SK-N-SH (cell line): ENCODE data around the gene CATSPER3. TPM values are rescaled to one million over a fixed set of nuclear protein-coding genes. Genes with fewer than 3 reads are reported as not detected.
A peak's percentile ranks its signal among the peaks of the same experiment; 100 is the strongest.

Source experiments
- CTCF ChIA-PET: fragments of 300-600, 350-600 bp; formaldehyde crosslinking; extraction: SDS; loops from one replicate; lab custom pipeline; 2021; lab: Yijun Ruan, JAX
- POLR2A ChIA-PET: fragments of 350-600 bp; sonication (Branson Sonifier 250); formaldehyde crosslinking; extraction: SDS; loops from one replicate; lab custom pipeline; 2020; ENCODE audit warnings: antibody characterized with exemption, inconsistent platforms; lab: Yijun Ruan, JAX
- DNase-seq: peaks from one replicate; pipeline ENCODE4 v3.0.0; 2012
- H2AFZ ChIP-seq: fragments of 200-600 bp; sonication (generic); 2 replicates; pipeline ENCODE4 v1.8.1; 2016; ENCODE audit warnings: antibody characterized with exemption, mild to moderate bottlenecking, low read depth
- H3F3A ChIP-seq: fragments of 200-600 bp; sonication (generic); replicated peaks from 2 replicates; pipeline ENCODE3; 2016; ENCODE audit warnings: antibody characterized with exemption, mild to moderate bottlenecking; ENCODE audit not compliant: insufficient read depth
- H3K27ac ChIP-seq, 2 experiments: fragments of 200-500 bp in 1 of 2; fragments of 200-600 bp in 1 of 2; sonication (Bioruptor generic) in 1 of 2; sonication (generic), shearing (Covaris generic) in 1 of 2; 2 replicates each; pipeline versions ENCODE4 v1.5.1 to v1.6.1; 2014 to 2016; ENCODE audit warnings: low read depth in 2 of 2, inconsistent platforms in 1 of 2, low read length in 1 of 2, mild to moderate bottlenecking in 1 of 2, mixed read lengths in 1 of 2
- H3K27me3 ChIP-seq: fragments of 200-600 bp; sonication (generic), shearing (Covaris generic); 2 replicates; pipeline ENCODE4 v1.6.1; 2016; ENCODE audit warnings: mixed run types; ENCODE audit not compliant: insufficient read depth
- H3K36me3 ChIP-seq, 2 experiments: fragments of 200-500 bp in 1 of 2; fragments of 200-600 bp in 1 of 2; sonication (Bioruptor generic) in 1 of 2; sonication (generic) in 1 of 2; replicated peaks in 1 of 2; 2 replicates each; pipeline versions ENCODE3 to v1.5.1; 2014 to 2016; ENCODE audit warnings: low read length in 1 of 2, mild to moderate bottlenecking in 1 of 2; ENCODE audit not compliant: insufficient read depth in 2 of 2, control insufficient read depth in 1 of 2
- H3K4me1 ChIP-seq, 2 experiments: fragments of 200-500 bp in 1 of 2; fragments of 200-600 bp in 1 of 2; sonication (Bioruptor generic) in 1 of 2; sonication (generic), shearing (Covaris generic) in 1 of 2; 2 replicates each; pipeline versions ENCODE4 v1.5.1 to v1.6.1; 2014 to 2016; ENCODE audit warnings: low read depth in 1 of 2, low read length in 1 of 2, mixed run types in 1 of 2; ENCODE audit not compliant: insufficient read depth in 2 of 2, control insufficient read depth in 1 of 2
- H3K4me2 ChIP-seq: fragments of 200-600 bp; sonication (generic), shearing (Covaris generic); 2 replicates; pipeline ENCODE4 v1.6.1; 2017; ENCODE audit warnings: mixed run types
- H3K4me3 ChIP-seq, 2 experiments: fragments of 200-500 bp in 1 of 2; fragments of 200-600 bp in 1 of 2; sonication (Bioruptor generic) in 1 of 2; sonication (generic), shearing (Covaris generic) in 1 of 2; 2 replicates each; pipeline versions ENCODE4 v1.5.1 to v1.8.1; 2014 to 2016; ENCODE audit warnings: low read depth in 2 of 2, inconsistent platforms in 1 of 2, low read length in 1 of 2, mild to moderate bottlenecking in 1 of 2, mixed read lengths in 1 of 2, moderate library complexity in 1 of 2
- H3K79me2 ChIP-seq: fragments of 200-600 bp; sonication (generic); 2 replicates; pipeline ENCODE4 v1.8.1; 2017; ENCODE audit warnings: mild to moderate bottlenecking; ENCODE audit not compliant: insufficient read depth
- H3K9ac ChIP-seq: fragments of 200-600 bp; sonication (generic); 2 replicates; pipeline ENCODE4 v1.6.1; 2017; ENCODE audit warnings: mixed run types
- H3K9me2 ChIP-seq: fragments of 200-600 bp; sonication (generic); 2 replicates; pipeline ENCODE4 v1.6.1; 2017; ENCODE audit warnings: mixed run types
- H3K9me3 ChIP-seq: fragments of 200-600 bp; sonication (generic); 2 replicates; pipeline ENCODE4 v1.6.1; 2017; ENCODE audit warnings: mixed run types, mild to moderate bottlenecking, moderate library complexity
- H4K20me1 ChIP-seq: fragments of 200-600 bp; sonication (generic); 2 replicates; pipeline ENCODE4 v1.6.1; 2017; ENCODE audit warnings: mild to moderate bottlenecking, mixed run types; ENCODE audit not compliant: insufficient read depth
- ELF1 ChIP-seq: IDR thresholded peaks from 2 replicates; pipeline ENCODE4 v1.4.0; 2012
- EZH2phosphoT487 ChIP-seq: fragments of 200-600 bp; sonication (generic); IDR thresholded peaks from 2 replicates; pipeline ENCODE4 v1.6.1; 2017; ENCODE audit warnings: low read depth, mixed run types, mild to moderate bottlenecking, antibody characterized with exemption, moderate library complexity, borderline replicate concordance
- FOSL2 ChIP-seq: IDR thresholded peaks from 2 replicates; pipeline ENCODE4 v1.4.0; 2012; ENCODE audit warnings: low read depth, mild to moderate bottlenecking, moderate library complexity, borderline replicate concordance
- GABPA ChIP-seq: IDR thresholded peaks from 2 replicates; pipeline ENCODE4 v1.4.0; 2012; ENCODE audit warnings: low read depth, mild to moderate bottlenecking
- IRF3 ChIP-seq: fragments of 150-350 bp; IDR thresholded peaks from 2 replicates; pipeline ENCODE4 v1.6.1; 2016; ENCODE audit warnings: mild to moderate bottlenecking, low read depth, low read length
- NFIC ChIP-seq: IDR thresholded peaks from 2 replicates; pipeline ENCODE4 v1.4.0; 2012; ENCODE audit warnings: borderline replicate concordance
- NRF1 ChIP-seq: IDR thresholded peaks from 2 replicates; pipeline ENCODE4 v1.6.1; 2012; ENCODE audit warnings: low read depth, mild to moderate bottlenecking, low read length
- PBX3 ChIP-seq: IDR thresholded peaks from 2 replicates; pipeline ENCODE4; 2012
- POLR2AphosphoS5 ChIP-seq: IDR thresholded peaks from 2 replicates; pipeline ENCODE4 v1.6.1; 2012; ENCODE audit warnings: low read depth, low read length
- RAD21 ChIP-seq: IDR thresholded peaks from 2 replicates; pipeline ENCODE4 v1.6.1; 2012; ENCODE audit warnings: mild to moderate bottlenecking, low read length
- RCOR1 ChIP-seq: fragments of 150-350 bp; IDR thresholded peaks from 2 replicates; pipeline ENCODE4 v1.6.1; 2017; ENCODE audit warnings: antibody characterized with exemption, low read length
- RFX5 ChIP-seq: IDR thresholded peaks from 2 replicates; pipeline ENCODE4 v1.6.1; 2012; ENCODE audit warnings: mild to moderate bottlenecking, improper control_type of control experiment, low read length
- SIN3A ChIP-seq: IDR thresholded peaks from 2 replicates; pipeline ENCODE4 v1.6.1; 2012; ENCODE audit warnings: low read depth, mild to moderate bottlenecking, low read length, moderate library complexity, borderline replicate concordance
- TEAD4 ChIP-seq: IDR thresholded peaks from 2 replicates; pipeline ENCODE4 v1.4.0; 2012; ENCODE audit warnings: mild to moderate bottlenecking, borderline replicate concordance; ENCODE audit not compliant: insufficient read depth
- USF1 ChIP-seq: IDR thresholded peaks from 2 replicates; pipeline ENCODE4 v1.4.0; 2012; ENCODE audit warnings: low read depth, borderline replicate concordance
- YY1 ChIP-seq: IDR thresholded peaks from 2 replicates; pipeline ENCODE4 v1.4.0; 2012; ENCODE audit warnings: low read depth, mild to moderate bottlenecking
- WGBS: methylation state at CpG from one replicate; pipeline ENCODE4 v1.1.6; 2017; ENCODE audit warnings: low lambda C conversion rate; 5-methylcytosine and 5-hydroxymethylcytosine counted together
- polyA plus RNA-seq, 3 experiments: library from polyadenylated mRNA; depleted of rRNA; stranded (reverse); fragments of >200 nt; gene quantifications; 2 replicates each; pipeline ENCODE4 v1.2.3, GENCODE V29; 2012

Gene CATSPER3
- polyA plus RNA-seq, 1 of the 3 experiments (the other 2 are of a cell fraction), result 0.26 TPM

GRCh38 chr5:135039271-135040033 is 71.7 kb downstream of the CATSPER3 start:
- CTCF ChIA-PET, result interaction anchor here (1.2 to 3.3 kb wide), 3 partner anchors 15 to 297 kb away, joined by 3 to 11 read pairs (median 3); no protein-coding TSS in a partner anchor
- peak; percentile 71 for DNase-seq
- Histone ChIP-seq H3F3A (no peaks in the 10 kb centered on the region), H3K79me2 (no peaks in the 10 kb centered on the region), H3K9me3 (no peaks in the 10 kb centered on the region), H3K9me2 (no peaks in the 10 kb centered on the region), H3K4me3 (no peak overlapping the region), H3K27me3 (peaks cover 96% of the 10 kb centered on the region), H3K4me2 (peak overlapping the region; percentile 28; the same call in 1 of the 2 replicates), H3K9ac (no peak overlapping the region), H4K20me1 (peaks cover 11% of the 10 kb centered on the region; the same call in 1 of the 2 replicates), H3K27ac (no peak overlapping the region), H2AFZ (no peak overlapping the region), H3K4me1 (no peaks in the 10 kb centered on the region; a peak in 1 of 4 replicates), H3K36me3 (no peaks in the 10 kb centered on the region)
- 20% methylated on average over 7 of the region's 87 CpGs for WGBS
- no peak for TF ChIP-seq IRF3
- TF ChIP-seq FOSL2, result no peak
- TF ChIP-seq POLR2AphosphoS5, result no peak
- TF ChIP-seq USF1, result no peak
- TF ChIP-seq RFX5, result no peak
- no peak for TF ChIP-seq ELF1
- no peak for TF ChIP-seq NFIC
- no peak for TF ChIP-seq YY1
- no peak for TF ChIP-seq NRF1
- no peak for TF ChIP-seq PBX3
- TF ChIP-seq RCOR1, result no peak
- no peak for TF ChIP-seq SIN3A
- TF ChIP-seq RAD21, result no peak
- POLR2A ChIA-PET, result no interaction called here

GRCh38 chr5:135040034-135040332 is 72.3 kb downstream of the CATSPER3 start:
- ChIA-PET POLR2A (no interaction called here), CTCF (interaction anchor here (0.6 to 3.3 kb wide), 3 partner anchors 9 to 296 kb away, joined by 3 to 11 read pairs (median 3); no protein-coding TSS in a partner anchor)
- Histone ChIP-seq H3K36me3 (no peaks in the 10 kb centered on the region), H3K27ac (no peak overlapping the region), H3K27me3 (peaks cover 96% of the 10 kb centered on the region), H3K4me3 (no peak overlapping the region), H3K79me2 (no peaks in the 10 kb centered on the region), H3F3A (no peaks in the 10 kb centered on the region), H3K9ac (no peak overlapping the region), H2AFZ (no peak overlapping the region), H4K20me1 (peaks cover 8% of the 10 kb centered on the region; the same call in 1 of the 2 replicates), H3K9me3 (no peaks in the 10 kb centered on the region), H3K9me2 (no peaks in the 10 kb centered on the region), H3K4me2 (no peak overlapping the region), H3K4me1 (no peaks in the 10 kb centered on the region; a peak in 1 of 4 replicates)
- TF ChIP-seq GABPA, result no peak
- TF ChIP-seq EZH2phosphoT487, result no peak
- no peak for TF ChIP-seq TEAD4
- no peak for TF ChIP-seq IRF3
- no peak for TF ChIP-seq RAD21
- TF ChIP-seq SIN3A, result no peak
- TF ChIP-seq PBX3, result no peak
- 19% methylated on average over 5 of the region's 11 CpGs for WGBS
- DNase-seq, result no peak
